Posterior cingulate gyrus (tissue), 11 donors: Measurements from ENCODE around the gene RDX.
"Not testable (repeated sequence)": the region's sequence is repeated elsewhere in the genome, so short reads cannot be mapped to it uniquely, and the experiment has no call there.

Experiments used
- DNase-seq, 10 donors: peaks; one replicate each; pipeline versions ENCODE4 v3.0.0 to v3.0.0-alpha.2; 2020 to 2021; ENCODE audit warnings: mixed read lengths in 3 of 10
- intact Hi-C: fragments of 100-400 bp; cut with DNase I; formaldehyde crosslinking; loops from one replicate; pipeline ENCODE4 v1.15.1; 2023

Gene RDX

GRCh38 chr11:110306019-110306388, 9.6 kb upstream of the RDX start:
- DNase-seq, intact Hi-C loops: not testable (repeated sequence)

- DNase-seq: no peak
- intact Hi-C loops: no loop called here
Measured at GRCh38 chr11:110305169-110306018, 9.0 kb upstream of the RDX start.

- no peak for DNase-seq
- intact Hi-C loops: no loop called here
Measured at GRCh38 chr11:110303414-110303826, 7.0 kb upstream of the RDX start.

- intact Hi-C loops: no loop called here
- no peak for DNase-seq
Measured at GRCh38 chr11:110301577-110301976, 5.2 kb upstream of the RDX start.

DNA sequence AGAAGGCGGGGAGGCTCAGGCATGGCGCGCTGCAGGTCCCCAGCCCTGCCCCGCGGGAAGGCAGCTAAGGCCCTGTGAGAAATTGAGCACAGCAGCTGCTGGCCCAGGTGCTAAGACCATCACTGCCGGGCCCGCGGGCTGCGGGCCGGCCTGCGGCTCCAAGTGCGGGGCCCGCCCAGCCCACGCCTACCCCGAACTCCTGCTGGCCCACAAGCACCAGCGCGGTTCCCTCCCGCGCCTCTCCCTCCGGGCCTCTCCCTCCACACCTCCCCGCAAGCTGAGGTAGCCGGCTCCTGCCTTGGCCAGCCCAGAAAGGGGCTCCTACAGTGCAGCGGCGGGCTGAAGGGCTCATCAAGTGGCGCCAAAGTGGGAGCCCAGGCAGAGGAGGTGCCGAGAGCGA, 4.6 kb upstream of the RDX start:
- intact Hi-C loops: no loop called here
- peak in 1 of 10 donors; percentile 80 for DNase-seq

- no peak for DNase-seq
Measured at GRCh38 chr11:110299006-110299785, 2.8 kb upstream of the RDX start.

DNA sequence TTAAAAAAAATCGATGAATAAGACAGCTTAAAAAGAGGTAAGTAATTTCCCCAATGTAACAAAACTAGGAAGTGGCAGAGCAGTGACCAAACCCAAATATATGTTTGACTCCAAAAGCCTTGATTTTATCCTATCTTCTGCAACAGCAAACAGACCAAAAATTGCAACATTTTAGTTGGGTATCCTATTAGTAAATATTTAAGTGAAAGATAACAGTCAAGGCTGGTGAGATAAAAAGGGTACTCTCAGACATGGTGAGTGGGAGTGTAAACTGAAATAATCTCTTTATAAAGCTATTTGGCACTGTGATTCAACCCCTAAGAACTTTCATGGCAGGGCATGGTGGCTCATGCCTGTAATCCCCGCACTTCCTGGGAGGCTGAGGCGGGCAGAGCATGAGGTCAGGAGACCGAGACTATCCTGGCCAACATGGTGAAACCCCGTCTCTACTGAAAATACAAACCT, 1.9 kb upstream of the RDX start:
- intact Hi-C loops: loop anchor here (5.0 kb wide), 3 partner anchors 79 to 134 kb away; no protein-coding TSS in a partner anchor
- no peak for DNase-seq

More at GRCh38 chr11:110299006-110299785, 2.8 kb upstream of the RDX start:
- intact Hi-C loops: loop anchor here (5.0 kb wide), 3 partner anchors 78 to 133 kb away; no protein-coding TSS in a partner anchor

DNA sequence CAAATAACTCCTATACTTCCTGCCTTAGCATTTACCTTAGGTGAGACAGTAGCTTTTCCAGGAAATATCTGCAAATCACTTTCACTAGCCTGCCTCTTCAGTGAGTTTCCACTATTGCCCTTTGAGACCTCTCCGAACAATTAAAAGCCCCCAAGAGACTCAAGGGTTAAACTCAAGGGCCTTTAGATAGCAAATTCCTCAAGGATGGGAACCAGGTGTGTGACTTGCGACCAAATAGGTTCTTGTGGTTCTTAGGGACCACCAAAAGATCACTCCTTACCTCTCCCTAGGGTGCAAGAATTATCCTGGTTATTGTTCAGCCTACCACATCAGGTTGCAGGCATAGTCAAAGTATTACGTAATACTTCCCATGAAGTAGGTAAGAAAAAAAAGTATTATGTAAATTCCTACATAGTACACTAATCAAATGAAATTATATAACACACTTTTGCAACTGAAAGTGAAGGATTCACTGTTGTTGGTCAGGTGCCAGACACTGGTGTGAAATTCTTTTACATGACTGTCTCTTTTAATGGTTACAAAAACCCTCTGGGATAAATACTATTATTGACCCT, 1.4 kb upstream of the RDX start:
- intact Hi-C loops: loop anchor here (5.0 kb wide), 3 partner anchors 79 to 134 kb away; no protein-coding TSS in a partner anchor
- no peak for DNase-seq

DNA sequence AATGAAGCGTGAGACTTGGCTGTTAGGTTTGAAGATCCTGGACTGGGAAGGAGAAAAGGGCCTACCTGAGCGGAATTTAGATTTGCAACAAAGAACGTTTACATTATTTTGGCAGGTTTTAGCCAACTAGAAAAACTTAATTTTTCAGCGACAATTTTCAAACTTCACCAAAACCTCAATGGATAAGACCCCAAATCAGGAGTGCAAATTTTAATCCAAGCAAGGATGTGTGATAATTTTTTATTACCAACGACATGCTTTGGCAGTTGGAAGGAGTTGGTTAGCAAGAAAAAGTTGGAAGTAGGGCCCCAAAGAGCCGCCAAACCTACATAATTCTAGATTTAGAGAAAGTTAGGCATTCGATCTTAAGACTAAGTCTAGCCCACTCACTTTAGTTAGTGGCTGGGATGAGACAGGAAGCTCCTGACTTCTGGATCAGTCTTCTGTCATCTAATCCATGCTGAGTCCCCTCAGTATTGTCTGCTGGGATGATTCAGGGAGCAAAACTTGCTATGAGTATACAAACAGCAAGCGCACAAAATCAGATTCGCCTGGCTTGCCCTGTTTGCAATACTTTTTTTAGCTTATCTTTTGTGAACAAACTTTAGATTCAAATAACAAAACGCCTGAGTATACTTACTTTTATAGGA, 787 bp upstream of the RDX start:
- no peak for DNase-seq
- intact Hi-C loops: loop anchor here (5.0 kb wide), 3 partner anchors 80 to 135 kb away; no protein-coding TSS in a partner anchor

DNA sequence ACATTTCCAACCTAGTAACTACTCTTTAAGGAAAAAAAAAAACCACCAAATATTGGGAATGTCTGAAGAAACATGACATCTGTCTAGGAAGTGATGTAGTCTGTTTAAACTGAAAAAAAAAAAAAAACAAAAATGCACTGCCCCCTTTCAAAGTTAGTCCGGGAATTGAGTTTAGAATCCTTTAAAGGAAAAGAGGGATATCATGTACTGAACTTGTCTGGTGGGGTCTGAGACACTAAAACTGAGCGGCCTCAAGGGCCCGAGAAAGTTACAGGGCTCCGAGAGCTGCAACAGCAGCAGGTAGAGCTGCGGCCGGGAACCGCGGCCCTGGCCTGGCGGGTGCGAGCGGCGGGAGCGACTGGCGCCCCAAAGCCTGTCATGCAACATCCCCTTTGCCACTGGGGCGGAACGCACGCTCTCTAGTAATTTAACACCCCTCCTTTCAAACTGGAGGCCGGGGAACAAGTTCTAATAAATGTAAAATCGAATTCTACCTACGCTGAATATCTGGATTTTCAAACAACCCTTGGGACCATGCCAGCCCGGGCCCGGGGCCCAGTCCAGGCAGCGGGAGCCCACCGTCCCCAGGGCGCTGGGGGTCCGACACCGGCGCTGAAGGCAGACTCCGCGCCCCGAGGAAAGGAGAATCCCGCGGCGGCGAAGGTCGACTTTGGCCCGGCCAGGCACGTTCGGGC, 736 bp downstream of the RDX start:
- peak; percentile 27 to 93 (median 47) for DNase-seq
- intact Hi-C loops: loop anchor here (5.0 kb wide), 3 partner anchors 82 to 137 kb away; no protein-coding TSS in a partner anchor

DNA sequence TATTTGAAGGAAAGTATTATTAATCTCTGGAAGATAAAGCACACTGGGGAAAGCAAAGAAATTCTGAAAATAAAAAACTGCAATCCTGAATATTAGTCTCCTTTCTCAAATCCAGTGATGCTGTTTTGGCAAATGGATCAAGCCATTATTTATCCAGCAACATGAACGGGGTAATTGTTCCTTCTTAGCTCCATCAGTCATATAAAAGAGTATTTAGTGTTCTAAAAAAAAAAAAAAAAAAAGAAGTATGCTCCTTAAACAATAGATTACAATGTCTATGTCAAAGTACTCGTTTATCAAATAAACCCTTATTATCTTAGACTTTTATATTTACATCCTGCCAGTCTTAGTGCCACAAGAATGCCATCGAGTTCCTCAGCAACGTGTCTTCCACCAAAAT, 1.3 kb downstream of the RDX start:
- intact Hi-C loops: loop anchor here (5.0 kb wide), 3 partner anchors 82 to 137 kb away; no protein-coding TSS in a partner anchor

GRCh38 chr11:110294509-110294908, 1.9 kb downstream of the RDX start:
- no peak for DNase-seq
- intact Hi-C loops: no loop called here

More for the DNA sequence above, 1.3 kb downstream of the RDX start:
- no peak for DNase-seq

GRCh38 chr11:110293389-110293788, 3.0 kb downstream of the RDX start:
- intact Hi-C loops: no loop called here
- DNase-seq: no peak

GRCh38 chr11:110292146-110292545, 4.3 kb downstream of the RDX start:
- intact Hi-C loops: not testable (repeated sequence)

DNA sequence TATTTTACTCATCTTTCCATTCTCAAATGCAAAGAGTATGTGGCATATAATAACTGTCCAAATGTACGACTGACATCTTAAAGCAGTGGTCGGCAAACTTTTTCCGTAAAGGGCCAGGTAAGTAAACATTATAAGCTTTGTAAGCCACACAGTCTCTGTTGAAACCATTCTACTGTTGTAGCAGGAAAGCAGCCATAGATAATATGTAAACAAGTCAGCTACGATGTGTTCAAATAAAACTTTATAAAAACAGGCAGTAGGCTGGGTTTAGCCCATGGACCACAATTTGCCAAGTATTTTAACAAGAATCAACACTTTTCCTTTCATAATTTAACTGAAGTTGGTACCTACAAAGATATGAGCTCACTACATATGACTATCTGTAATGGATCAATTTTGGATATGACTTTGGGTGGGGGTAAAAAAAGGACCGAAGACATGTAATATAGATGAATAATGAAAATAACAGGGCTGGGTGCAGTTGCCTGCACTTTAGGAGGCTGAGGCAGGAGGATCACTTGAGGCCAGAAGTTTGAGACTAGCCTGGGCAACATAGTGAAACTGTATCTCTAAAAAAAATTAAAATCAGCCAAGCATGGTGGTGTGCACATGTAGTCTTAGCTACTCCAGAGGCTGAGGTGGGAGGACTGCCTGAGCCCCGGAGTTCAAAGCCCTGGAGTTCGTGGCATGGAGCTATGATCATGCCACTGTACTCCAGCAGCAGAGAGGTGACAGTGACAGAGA, 5.7 kb downstream of the RDX start:
- intact Hi-C loops: no loop called here
- DNase-seq: no peak

More at GRCh38 chr11:110292146-110292545, 4.3 kb downstream of the RDX start:
- DNase-seq: not testable (repeated sequence)

- DNase-seq: peak in 1 of 10 donors; percentile 62
- intact Hi-C loops: no loop called here
Measured at GRCh38 chr11:110289472-110289871, 6.9 kb downstream of the RDX start.

DNA sequence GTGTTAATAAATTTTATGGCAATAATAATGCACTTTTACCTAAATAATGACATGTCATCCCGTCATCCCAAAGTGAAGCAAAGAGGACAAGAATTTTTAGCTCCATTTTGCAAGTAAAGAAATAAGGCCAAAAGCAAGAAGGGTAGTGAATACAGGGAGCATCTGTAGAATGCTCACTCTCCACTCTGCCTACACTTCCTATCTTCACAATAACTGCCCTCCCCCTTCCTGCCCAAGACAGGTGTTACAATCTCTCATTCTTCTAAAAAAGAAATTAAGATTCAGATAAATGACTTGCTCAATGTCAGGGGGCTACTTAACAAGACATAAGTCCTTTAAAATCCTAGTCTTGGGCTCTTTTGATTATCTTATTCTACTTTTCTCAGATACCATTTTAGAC, 8.9 kb downstream of the RDX start:
- intact Hi-C loops: no loop called here
- no peak for DNase-seq

DNA sequence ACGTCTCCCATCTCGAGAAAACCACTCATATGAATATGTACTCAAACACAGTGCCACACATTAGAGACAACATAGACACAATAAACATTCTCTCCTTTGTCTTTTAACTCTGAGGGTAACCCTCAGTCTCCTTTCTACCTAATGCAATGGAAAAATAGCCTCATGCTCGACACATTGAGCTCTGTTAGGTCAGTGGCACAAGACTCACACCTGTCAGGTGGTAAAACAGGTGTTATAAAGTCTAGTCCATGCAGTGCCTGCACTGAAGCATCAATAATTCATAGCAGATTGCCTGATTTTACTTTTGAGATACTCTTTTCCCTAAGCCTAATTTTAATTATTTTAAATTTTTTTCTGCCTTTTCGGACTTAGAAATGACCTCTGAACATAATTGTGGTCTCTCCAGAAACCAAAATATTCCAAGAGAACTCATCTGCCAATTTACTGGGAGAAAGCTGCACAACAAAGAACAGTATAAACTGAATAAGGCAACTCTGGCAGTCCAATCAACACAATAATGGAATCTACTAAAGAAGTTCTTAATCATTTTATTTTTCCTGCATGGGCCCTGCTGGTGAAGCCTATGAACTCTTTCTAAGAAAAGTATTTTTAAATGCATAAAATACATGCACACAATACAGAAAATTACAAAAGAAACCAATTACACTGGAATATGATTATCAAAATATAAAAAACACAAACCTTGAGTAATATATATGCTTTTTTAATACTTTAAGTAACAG, 9.9 kb downstream of the RDX start:
- intact Hi-C loops: no loop called here

More for the DNA sequence above, 9.9 kb downstream of the RDX start:
- DNase-seq: no peak
